Subcutaneous adipose tissue (tissue), 4 donors: Measurements from ENCODE around the gene CTSW. TPM values are rescaled to one million over a fixed set of nuclear protein-coding genes. Genes with fewer than 3 reads are reported as not detected.

Experiments
- total RNA-seq, 4 donors: library from RNA; depleted of rRNA; stranded (reverse); fragments of >200 nt; gene quantifications; one replicate each; pipeline ENCODE4 v1.1.0, GENCODE V29; 2016
- TF ChIP-seq, protein P1 (sequence below): fragments of 450-650 bp; IDR thresholded peaks from one replicate; pipeline ENCODE4 v1.5.1; 2016; ENCODE audit warnings: low read depth, mild to moderate bottlenecking, control low read depth, antibody characterized with exemption, moderate library complexity

The CTSW gene
- total RNA-seq, 4 donors from 2014 or later, result 1.7 to 5.7 (median 2.9) TPM; not detected in 1

DNA sequence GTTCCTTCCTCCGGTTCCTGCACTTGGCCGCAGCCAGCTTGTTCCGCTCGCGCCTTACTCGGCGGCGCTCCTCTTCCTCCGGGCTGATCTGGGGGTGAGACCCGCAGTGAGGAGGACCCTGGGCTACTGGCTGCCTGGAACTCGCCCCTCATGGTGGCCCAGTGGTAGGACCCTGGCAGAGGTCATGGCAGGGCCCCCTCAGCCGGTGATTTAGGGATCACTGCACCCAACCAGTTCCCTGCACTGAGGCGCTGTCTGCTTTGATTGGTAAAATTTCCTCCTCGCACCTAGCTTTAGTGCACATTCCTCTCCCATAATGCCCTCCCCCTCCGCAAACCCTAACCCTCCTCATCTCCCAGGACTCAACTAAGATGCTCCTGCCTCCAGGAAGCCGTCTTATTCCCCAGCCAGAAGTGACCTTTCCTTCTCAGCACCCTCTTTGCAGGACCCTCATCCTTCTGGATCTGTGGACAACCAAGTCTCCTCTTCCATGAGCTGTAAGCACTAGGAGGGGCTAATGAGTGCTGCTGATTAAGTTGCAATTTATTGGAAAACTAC lies 14.5 kb downstream of the CTSW start:
- TF ChIP-seq, protein P1, sequence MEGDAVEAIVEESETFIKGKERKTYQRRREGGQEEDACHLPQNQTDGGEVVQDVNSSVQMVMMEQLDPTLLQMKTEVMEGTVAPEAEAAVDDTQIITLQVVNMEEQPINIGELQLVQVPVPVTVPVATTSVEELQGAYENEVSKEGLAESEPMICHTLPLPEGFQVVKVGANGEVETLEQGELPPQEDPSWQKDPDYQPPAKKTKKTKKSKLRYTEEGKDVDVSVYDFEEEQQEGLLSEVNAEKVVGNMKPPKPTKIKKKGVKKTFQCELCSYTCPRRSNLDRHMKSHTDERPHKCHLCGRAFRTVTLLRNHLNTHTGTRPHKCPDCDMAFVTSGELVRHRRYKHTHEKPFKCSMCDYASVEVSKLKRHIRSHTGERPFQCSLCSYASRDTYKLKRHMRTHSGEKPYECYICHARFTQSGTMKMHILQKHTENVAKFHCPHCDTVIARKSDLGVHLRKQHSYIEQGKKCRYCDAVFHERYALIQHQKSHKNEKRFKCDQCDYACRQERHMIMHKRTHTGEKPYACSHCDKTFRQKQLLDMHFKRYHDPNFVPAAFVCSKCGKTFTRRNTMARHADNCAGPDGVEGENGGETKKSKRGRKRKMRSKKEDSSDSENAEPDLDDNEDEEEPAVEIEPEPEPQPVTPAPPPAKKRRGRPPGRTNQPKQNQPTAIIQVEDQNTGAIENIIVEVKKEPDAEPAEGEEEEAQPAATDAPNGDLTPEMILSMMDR, result no peak

DNA sequence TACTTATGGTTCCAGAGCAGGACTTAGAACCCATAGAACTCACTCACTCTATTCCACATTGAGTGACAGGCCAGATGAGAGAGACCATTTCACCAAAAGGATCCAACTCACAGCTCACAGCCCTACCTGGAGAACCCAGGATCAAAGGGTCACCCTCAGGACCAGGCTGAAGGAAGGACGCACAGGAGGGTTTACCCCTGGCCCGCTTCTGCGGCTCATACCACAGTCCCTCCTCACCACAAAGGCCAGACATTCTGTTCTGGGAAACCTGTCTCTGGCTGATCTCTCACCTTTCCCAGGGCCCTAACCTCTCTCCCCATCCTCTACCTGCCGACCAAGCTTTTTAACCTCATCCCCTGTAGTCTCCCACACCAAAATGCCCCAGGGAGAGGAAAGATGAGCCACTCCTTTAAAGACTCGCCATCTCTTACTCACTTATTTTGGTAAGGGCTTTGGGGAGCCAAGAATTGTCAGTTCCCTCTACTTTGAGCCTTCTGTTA lies 15.9 kb downstream of the CTSW start:
- TF ChIP-seq, protein P1, result no peak

DNA sequence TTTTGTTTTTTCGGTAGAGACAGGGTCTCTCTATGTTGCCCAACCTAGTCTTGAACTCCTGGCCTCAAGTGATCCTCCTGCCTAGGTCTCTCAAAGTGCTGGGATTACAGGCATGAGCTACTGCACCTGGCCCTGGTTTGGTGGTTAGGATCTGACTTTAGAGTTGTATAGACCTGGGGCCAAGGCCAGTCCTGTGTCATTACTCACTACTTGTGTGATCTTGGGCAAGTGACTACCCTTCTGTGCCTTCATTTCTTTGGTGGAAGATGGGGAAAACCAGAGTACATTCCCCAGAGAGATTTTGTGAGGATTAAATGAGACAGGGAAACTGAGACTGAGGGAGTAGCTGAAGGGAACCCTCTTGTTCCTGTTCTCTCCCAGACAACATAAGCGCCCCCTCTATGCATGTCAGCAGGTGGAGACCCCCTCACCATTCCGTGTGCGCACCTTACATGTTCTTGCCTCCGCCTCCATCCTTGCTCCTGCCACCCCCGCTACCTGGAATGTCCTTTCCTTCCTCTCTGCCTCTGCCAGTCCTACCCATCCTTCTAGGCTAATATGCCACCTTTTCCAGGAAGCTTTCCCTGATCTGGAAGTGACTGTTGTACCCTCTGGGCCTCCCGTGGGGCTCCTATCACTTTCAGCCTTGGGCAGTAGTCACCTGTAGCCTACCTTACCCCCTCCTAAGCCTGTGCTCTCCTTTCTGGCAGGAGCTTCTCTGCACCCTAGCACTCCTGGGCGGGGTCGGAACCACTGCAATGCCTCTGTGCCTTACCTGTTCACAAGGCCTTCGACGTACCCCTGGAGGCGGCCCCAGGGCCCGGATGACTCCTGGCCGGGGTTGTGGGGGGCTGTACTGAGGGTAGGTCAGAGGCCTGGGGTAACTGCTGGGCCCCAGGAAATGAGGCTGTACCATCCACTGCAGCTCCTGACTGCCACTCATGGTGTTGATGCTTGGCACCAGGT lies 16.7 kb downstream of the CTSW start:
- TF ChIP-seq, protein P1, result no peak

DNA sequence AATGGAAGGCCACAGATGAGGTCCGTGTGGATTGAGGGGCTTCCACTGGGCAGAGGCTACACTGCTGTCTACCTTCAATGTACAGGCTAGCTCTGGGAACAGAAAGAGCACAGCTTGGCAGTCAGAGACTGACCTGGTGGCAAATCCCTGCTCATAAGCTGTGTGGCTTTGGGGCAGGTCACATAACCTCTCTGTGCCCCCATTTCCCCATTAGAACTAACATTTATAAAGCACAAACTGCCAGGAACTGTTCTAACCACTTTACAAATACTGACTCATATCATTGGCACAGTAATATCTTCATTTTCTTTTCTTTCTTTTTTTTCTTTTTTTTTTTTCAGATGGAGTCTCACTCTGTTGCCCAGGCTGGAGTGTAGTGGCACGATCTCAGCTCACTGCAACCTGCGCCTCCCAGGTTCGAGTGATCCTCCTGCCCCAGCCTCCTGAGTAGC lies 17.4 kb downstream of the CTSW start:
- TF ChIP-seq, protein P1, result no peak

DNA sequence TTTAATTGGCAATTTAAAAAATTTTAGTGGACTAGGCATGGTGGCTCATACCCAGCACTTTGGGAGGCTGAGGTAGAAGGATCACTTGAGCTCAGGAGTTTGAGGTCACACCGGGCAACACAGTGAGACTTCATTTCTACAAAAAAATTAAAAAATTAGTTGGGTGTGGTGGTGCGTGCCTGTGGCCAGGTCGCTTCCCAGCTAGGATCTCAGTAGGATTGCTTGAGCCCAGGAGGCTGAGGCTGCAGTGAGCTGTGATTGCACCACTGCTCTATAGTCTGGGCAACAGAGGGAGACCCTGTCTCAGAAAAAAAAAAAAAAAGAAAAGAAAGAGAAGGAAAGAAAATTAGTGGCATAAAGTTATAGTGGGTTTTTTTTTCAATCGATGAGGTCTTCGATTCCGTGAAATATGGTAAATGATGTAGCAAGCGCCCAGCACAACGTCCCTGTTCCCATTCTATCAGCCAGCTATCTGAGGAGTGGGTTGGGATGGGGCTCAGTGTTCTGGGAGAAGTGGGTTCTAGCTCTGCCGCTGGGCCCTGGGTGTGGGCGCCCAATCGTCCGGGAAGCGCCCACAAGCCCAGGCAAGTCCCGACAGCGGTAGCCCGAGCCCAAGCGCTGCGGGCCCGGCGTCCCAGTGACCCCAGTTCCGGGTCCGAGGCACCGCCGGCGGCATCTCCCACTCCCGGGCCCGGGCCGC lies 19.2 kb downstream of the CTSW start:
- TF ChIP-seq, protein P1, result no peak

DNA sequence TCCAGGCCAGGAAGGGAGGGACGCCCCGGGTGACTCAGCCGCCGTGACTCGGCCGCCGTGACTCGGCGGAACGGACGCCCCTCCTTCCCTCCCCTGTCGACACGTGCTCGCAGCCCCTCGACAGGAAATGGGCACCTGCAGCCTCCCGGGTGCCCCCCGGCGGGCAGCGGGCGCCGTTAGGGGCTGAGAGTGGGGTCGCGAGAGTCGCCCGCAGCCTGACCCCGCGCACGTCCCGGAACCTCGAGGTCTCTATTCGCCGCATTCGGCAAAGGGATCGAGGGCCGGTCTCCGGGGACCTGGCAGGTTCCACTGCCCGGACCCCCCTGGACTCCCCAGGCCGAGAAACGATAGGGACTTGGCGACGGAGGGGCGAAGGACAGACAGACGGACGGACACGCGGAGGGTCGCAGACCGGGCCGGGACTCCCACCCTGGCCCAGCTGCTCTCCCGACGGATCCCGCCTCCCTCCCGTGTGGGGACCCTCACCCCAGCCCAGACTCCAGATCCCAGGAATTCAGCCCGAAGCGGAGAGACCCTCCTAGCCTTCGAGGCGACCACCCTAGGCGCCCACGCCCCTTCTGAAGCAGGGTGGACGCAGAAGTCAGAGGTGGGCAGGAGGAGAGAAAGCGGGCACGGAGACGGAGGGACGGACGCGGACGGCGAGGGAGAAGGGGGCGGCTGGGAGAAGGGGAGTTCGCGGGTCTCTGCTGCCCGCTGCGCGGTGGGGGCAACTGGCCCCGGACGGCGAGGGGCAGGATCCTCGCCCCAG lies 19.9 kb downstream of the CTSW start:
- TF ChIP-seq, protein P1, result no peak
